ENCODE measurements around the gene KIF21B. TPM values are rescaled to one million over a fixed set of nuclear protein-coding genes. Genes with fewer than 3 reads are reported as not detected.

The KIF21B gene
- total RNA-seq, 5 donors from 2014 or later (not counting 1 experiment from before 2014, with no cell fraction given), result 70.8 to 110 (median 101) TPM

DNA sequence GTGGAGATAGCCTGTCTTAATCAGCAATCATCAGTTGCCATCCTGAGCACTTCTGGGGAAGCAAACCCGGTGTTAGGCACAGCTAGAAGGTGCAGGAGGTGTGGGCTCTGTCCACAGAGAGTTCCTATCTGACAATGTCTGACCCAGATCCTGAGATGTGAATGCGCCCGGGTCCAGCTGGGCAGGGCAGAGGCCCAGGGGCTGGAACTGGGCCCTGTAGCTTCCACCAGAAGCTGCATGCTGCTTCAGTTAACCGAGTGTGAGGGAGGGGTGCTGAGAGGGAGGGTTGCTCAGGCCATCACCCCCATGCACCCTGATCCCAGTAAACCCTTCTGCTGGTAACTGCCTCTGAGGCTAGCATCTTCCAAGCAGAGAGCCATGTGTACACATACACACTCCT lies 42.2 kb downstream of the KIF21B start:
- 100% methylated on average over 1 of the region's 4 CpGs for WGBS (ENCODE audit: insufficient coverage)
- no peak for DNase-seq
- Mint-ChIP-seq H3K36me3 (peaks cover 66% of the 10 kb centered on the region), H3K4me1 (no peaks in the 10 kb centered on the region), H3K4me3 (no peak overlapping the region), H3K27me3 (no peaks in the 10 kb centered on the region), H3K9me3 (no peaks in the 10 kb centered on the region), H3K27ac (no peak overlapping the region)
- H3K4me1 ChIP-seq (ENCODE audit: control insufficient read depth in 1 of 2, extremely low read depth in 1 of 2, insufficient read depth in 2 of 2, low read length in 2 of 2), result no peaks in the 10 kb centered on the region
- ChIA-PET POLR2A (no interaction called here), CTCF (interaction anchor here in 1 of 2 donors (3.6 kb wide), 1 partner anchor 9 kb away, joined by 19 read pairs; no protein-coding TSS in a partner anchor)
- peaks cover 43 to 93% of the 10 kb centered on the region in 2 donors for H3K36me3 ChIP-seq (ENCODE audit: control insufficient read depth in 2 of 2, extremely low read depth in 1 of 2, insufficient read depth in 1 of 2, low read length in 1 of 2)
- peak in 1 of 4 experiments; percentile 8 for ATAC-seq (replicated peaks in 1 of 4)
- no peaks in the 10 kb centered on the region for H3K27me3 ChIP-seq (replicated peaks in 1 of 2; ENCODE audit: control insufficient read depth in 2 of 2, extremely low read depth in 1 of 2, insufficient read depth in 2 of 2, low read length in 1 of 2)
- H3K9me3 ChIP-seq, result no peaks in the 10 kb centered on the region
- H3K4me3 ChIP-seq (ENCODE audit: control insufficient read depth in 1 of 2, extremely low read depth in 1 of 2, low read length in 1 of 2), result no peak overlapping the region
- no peak overlapping the region for H3K27ac ChIP-seq (ENCODE audit: low read length)

- CTCF ChIA-PET, result interaction anchor here (0.9 to 3.6 kb wide), 5 partner anchors 9 to 359 kb away, joined by 3 to 21 read pairs (median 5); no protein-coding TSS in a partner anchor
- H3K4me3 ChIP-seq (ENCODE audit: control insufficient read depth in 1 of 2, extremely low read depth in 1 of 2, low read length in 1 of 2), result no peak overlapping the region
- no peaks in the 10 kb centered on the region for H3K27me3 ChIP-seq (replicated peaks in 1 of 2; ENCODE audit: control insufficient read depth in 2 of 2, extremely low read depth in 1 of 2, insufficient read depth in 2 of 2, low read length in 1 of 2)
- peaks cover 41 to 94% of the 10 kb centered on the region in 2 donors for H3K36me3 ChIP-seq (ENCODE audit: control insufficient read depth in 2 of 2, extremely low read depth in 1 of 2, insufficient read depth in 1 of 2, low read length in 1 of 2)
- POLR2A ChIA-PET, result no interaction called here
- 96% methylated on average over 4 of the region's 10 CpGs for WGBS (ENCODE audit: insufficient coverage)
- H3K9me3 ChIP-seq, result no peaks in the 10 kb centered on the region
- peaks cover 64% of the 10 kb centered on the region for H3K36me3 Mint-ChIP-seq
- H3K4me3 Mint-ChIP-seq, result no peak overlapping the region
- H3K27ac ChIP-seq (ENCODE audit: low read length), result no peak overlapping the region
- no peaks in the 10 kb centered on the region for H3K9me3 Mint-ChIP-seq
- DNase-seq (no peak), ATAC-seq (replicated peaks in 1 of 4) (no peak)
- no peaks in the 10 kb centered on the region for H3K4me1 Mint-ChIP-seq
- H3K27ac Mint-ChIP-seq, result no peak overlapping the region
- no peaks in the 10 kb centered on the region for H3K27me3 Mint-ChIP-seq
- no peaks in the 10 kb centered on the region for H3K4me1 ChIP-seq (ENCODE audit: control insufficient read depth in 1 of 2, extremely low read depth in 1 of 2, insufficient read depth in 2 of 2, low read length in 2 of 2)
These were observed 42.6 kb downstream of the KIF21B start for GRCh38 chr1:200980873-200981272.

- ATAC-seq (replicated peaks in 1 of 4) (no peak), DNase-seq (no peak)
- POLR2A ChIA-PET, result no interaction called here
- H3K36me3 ChIP-seq (ENCODE audit: control insufficient read depth in 2 of 2, extremely low read depth in 1 of 2, insufficient read depth in 1 of 2, low read length in 1 of 2), result peaks cover 45 to 97% of the 10 kb centered on the region in 2 donors
- H3K4me3 Mint-ChIP-seq, result no peak overlapping the region
- H3K4me1 Mint-ChIP-seq, result no peaks in the 10 kb centered on the region
- WGBS (ENCODE audit: insufficient coverage), result 100% methylated on average over 2 of the region's 2 CpGs
- H3K36me3 Mint-ChIP-seq, result peaks cover 64% of the 10 kb centered on the region
- no peaks in the 10 kb centered on the region for H3K9me3 ChIP-seq
- H3K27ac ChIP-seq (ENCODE audit: low read length), result no peak overlapping the region
- H3K4me3 ChIP-seq (ENCODE audit: control insufficient read depth in 1 of 2, extremely low read depth in 1 of 2, low read length in 1 of 2), result no peak overlapping the region
- no peaks in the 10 kb centered on the region for H3K4me1 ChIP-seq (ENCODE audit: control insufficient read depth in 1 of 2, extremely low read depth in 1 of 2, insufficient read depth in 2 of 2, low read length in 2 of 2)
- H3K27ac Mint-ChIP-seq, result peak overlapping the region in 1 of 2 donors; percentile 16
- H3K27me3 ChIP-seq (replicated peaks in 1 of 2; ENCODE audit: control insufficient read depth in 2 of 2, extremely low read depth in 1 of 2, insufficient read depth in 2 of 2, low read length in 1 of 2), result no peaks in the 10 kb centered on the region
- H3K9me3 Mint-ChIP-seq, result no peaks in the 10 kb centered on the region
- no peaks in the 10 kb centered on the region for H3K27me3 Mint-ChIP-seq
- CTCF ChIA-PET, result interaction anchor here (0.7 to 3.6 kb wide), 17 partner anchors 8 to 358 kb away, joined by 3 to 23 read pairs (median 4); partner anchors contain the start of gene KIF21B (in 1 of the 2)
These were observed 43.1 kb downstream of the KIF21B start for GRCh38 chr1:200980452-200980772.

DNA sequence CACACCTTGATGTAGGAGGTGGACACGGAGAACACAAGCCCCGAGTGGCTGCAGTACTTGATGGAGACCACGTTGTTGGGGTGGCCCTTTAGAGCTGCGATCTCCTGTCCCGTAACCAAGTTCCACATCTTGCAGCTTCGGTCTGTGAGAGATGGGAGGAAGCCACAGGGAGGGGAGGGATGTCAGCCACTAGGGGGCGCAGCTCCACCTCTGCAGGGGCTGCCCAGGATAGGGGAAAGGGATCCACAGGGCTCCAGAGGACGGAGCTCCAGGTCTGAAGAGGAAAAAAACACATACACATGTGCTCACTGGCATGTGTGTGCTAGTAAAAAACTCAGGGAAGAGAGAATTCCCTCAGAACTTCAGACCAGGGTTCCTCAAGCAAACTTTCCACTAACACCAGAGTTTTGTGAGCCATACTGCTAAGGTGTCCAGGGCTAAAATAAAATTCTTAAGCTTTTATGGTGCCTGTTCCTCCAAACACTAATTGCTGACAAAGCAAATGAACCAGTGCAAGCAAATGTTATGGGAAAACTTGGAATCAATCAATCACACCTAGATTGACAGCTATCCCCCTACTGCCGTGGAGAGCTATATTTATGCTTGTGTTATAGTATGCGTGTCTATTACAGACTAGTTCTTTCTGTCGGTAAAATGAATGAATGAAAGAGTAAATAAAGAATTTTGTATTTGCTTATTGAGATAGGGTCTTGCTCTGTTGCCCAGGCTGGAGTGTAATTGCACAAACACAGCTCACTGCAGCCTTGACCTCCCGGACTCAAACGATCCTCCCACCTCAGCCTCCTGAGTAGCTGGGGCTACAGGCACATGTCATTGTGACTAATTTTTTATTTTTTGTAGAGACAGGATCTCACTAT lies 43.7 kb downstream of the KIF21B start:
- ChIA-PET CTCF (interaction anchor here (0.7 to 3.6 kb wide), 24 partner anchors 8 to 358 kb away, joined by 3 to 23 read pairs (median 4); partner anchors contain the start of gene KIF21B (in 1 of the 2)), POLR2A (no interaction called here)
- Histone ChIP-seq H3K9me3 (no peaks in the 10 kb centered on the region), H3K4me3 (ENCODE audit: control insufficient read depth in 1 of 2, extremely low read depth in 1 of 2, low read length in 1 of 2) (no peak overlapping the region), H3K4me1 (ENCODE audit: control insufficient read depth in 1 of 2, extremely low read depth in 1 of 2, insufficient read depth in 2 of 2, low read length in 2 of 2) (no peaks in the 10 kb centered on the region), H3K36me3 (ENCODE audit: control insufficient read depth in 2 of 2, extremely low read depth in 1 of 2, insufficient read depth in 1 of 2, low read length in 1 of 2) (peaks cover 49 to 97% of the 10 kb centered on the region in 2 donors), H3K27ac (ENCODE audit: low read length) (no peak overlapping the region), H3K27me3 (replicated peaks in 1 of 2; ENCODE audit: control insufficient read depth in 2 of 2, extremely low read depth in 1 of 2, insufficient read depth in 2 of 2, low read length in 1 of 2) (no peaks in the 10 kb centered on the region)
- Mint-ChIP-seq H3K4me3 (no peak overlapping the region), H3K36me3 (peaks cover 65% of the 10 kb centered on the region), H3K4me1 (no peaks in the 10 kb centered on the region), H3K9me3 (no peaks in the 10 kb centered on the region), H3K27me3 (no peaks in the 10 kb centered on the region), H3K27ac (no peak overlapping the region)
- WGBS (ENCODE audit: insufficient coverage), result 77% methylated on average over 8 of the region's 13 CpGs
- peak in 30 of 35 experiments; percentile 19 to 75 (median 49) for DNase-seq
- ATAC-seq (replicated peaks in 1 of 4), result peak; percentile 43 to 75 (median 56)

- ChIA-PET CTCF (interaction anchor here (0.6 to 1.6 kb wide), 3 partner anchors 65 to 739 kb away, joined by 3 to 4 read pairs (median 3); no protein-coding TSS in a partner anchor), POLR2A (no interaction called here)
- H3K9me3 Mint-ChIP-seq, result no peaks in the 10 kb centered on the region
- no peak overlapping the region for H3K27ac ChIP-seq (ENCODE audit: low read length)
- DNase-seq (no peak), ATAC-seq (replicated peaks in 1 of 4) (no peak)
- no peaks in the 10 kb centered on the region for H3K27me3 ChIP-seq (replicated peaks in 1 of 2; ENCODE audit: control insufficient read depth in 2 of 2, extremely low read depth in 1 of 2, insufficient read depth in 2 of 2, low read length in 1 of 2)
- H3K27me3 Mint-ChIP-seq, result no peaks in the 10 kb centered on the region
- no peak overlapping the region for H3K4me3 ChIP-seq (ENCODE audit: control insufficient read depth in 1 of 2, extremely low read depth in 1 of 2, low read length in 1 of 2)
- WGBS (ENCODE audit: insufficient coverage), result 93% methylated on average over 14 of the region's 16 CpGs
- no peak overlapping the region for H3K27ac Mint-ChIP-seq
- no peaks in the 10 kb centered on the region for H3K4me1 ChIP-seq (ENCODE audit: control insufficient read depth in 1 of 2, extremely low read depth in 1 of 2, insufficient read depth in 2 of 2, low read length in 2 of 2)
- H3K9me3 ChIP-seq, result no peaks in the 10 kb centered on the region
- H3K4me1 Mint-ChIP-seq, result no peaks in the 10 kb centered on the region
- H3K4me3 Mint-ChIP-seq, result no peak overlapping the region
- peaks cover 54% of the 10 kb centered on the region for H3K36me3 Mint-ChIP-seq
- H3K36me3 ChIP-seq (ENCODE audit: control insufficient read depth in 2 of 2, extremely low read depth in 1 of 2, insufficient read depth in 1 of 2, low read length in 1 of 2), result peaks cover 45 to 89% of the 10 kb centered on the region in 2 donors
These were observed 46.3 kb downstream of the KIF21B start for GRCh38 chr1:200977071-200977754.

GRCh38 chr1:200976634-200977033 lies 46.9 kb downstream of the KIF21B start:
- Mint-ChIP-seq H3K27me3 (no peaks in the 10 kb centered on the region), H3K9me3 (no peaks in the 10 kb centered on the region), H3K4me3 (no peak overlapping the region), H3K36me3 (peaks cover 49% of the 10 kb centered on the region), H3K4me1 (no peaks in the 10 kb centered on the region), H3K27ac (no peak overlapping the region)
- CTCF ChIA-PET, result interaction anchor here (0.5 to 1.6 kb wide), 3 partner anchors 66 to 738 kb away, joined by 3 to 4 read pairs (median 3); no protein-coding TSS in a partner anchor
- Histone ChIP-seq H3K27me3 (replicated peaks in 1 of 2; ENCODE audit: control insufficient read depth in 2 of 2, extremely low read depth in 1 of 2, insufficient read depth in 2 of 2, low read length in 1 of 2) (no peaks in the 10 kb centered on the region), H3K27ac (ENCODE audit: low read length) (no peak overlapping the region), H3K4me1 (ENCODE audit: control insufficient read depth in 1 of 2, extremely low read depth in 1 of 2, insufficient read depth in 2 of 2, low read length in 2 of 2) (no peaks in the 10 kb centered on the region), H3K36me3 (ENCODE audit: control insufficient read depth in 2 of 2, extremely low read depth in 1 of 2, insufficient read depth in 1 of 2, low read length in 1 of 2) (peaks cover 45 to 86% of the 10 kb centered on the region in 2 donors), H3K4me3 (ENCODE audit: control insufficient read depth in 1 of 2, extremely low read depth in 1 of 2, low read length in 1 of 2) (no peak overlapping the region), H3K9me3 (no peaks in the 10 kb centered on the region)
- WGBS (ENCODE audit: insufficient coverage), result 93% methylated on average over 5 of the region's 8 CpGs
- ATAC-seq (replicated peaks in 1 of 4) (no peak), DNase-seq (no peak)
- POLR2A ChIA-PET, result no interaction called here
